Neural cell (in vitro differentiated cells): ENCODE data around the gene PMAIP1. TPM values are rescaled to one million over a fixed set of nuclear protein-coding genes. Genes with fewer than 3 reads are reported as not detected.

ENCODE experiments used
- H2AFZ ChIP-seq: fragments of 200-600, 300-800 bp; sonication (generic), shearing (Covaris generic); 2 replicates; pipeline ENCODE4 v1.6.0; 2014; ENCODE audit warnings: low read depth, mild to moderate bottlenecking, antibody characterized with exemption, low read length, moderate library complexity
- H3F3A ChIP-seq: fragments of 200-600 bp; shearing (Covaris generic); 2 replicates; pipeline ENCODE4 v1.6.1; 2016; ENCODE audit warnings: mild to moderate bottlenecking, moderate library complexity, mixed read lengths, antibody characterized with exemption, low read length; ENCODE audit not compliant: insufficient read depth, poor library complexity, severe bottlenecking
- H3K27ac ChIP-seq: fragments of 200-600, 300-800 bp; sonication (generic), shearing (Covaris generic); 2 replicates; pipeline ENCODE4 v1.5.1; 2014; ENCODE audit warnings: mild to moderate bottlenecking, low read length, moderate library complexity
- H3K27me3 ChIP-seq: fragments of 300-800, 200-600 bp; sonication (generic), shearing (Covaris generic); 2 replicates; pipeline ENCODE4 v1.6.0; 2014; ENCODE audit warnings: mild to moderate bottlenecking, low read depth, low read length, moderate library complexity; ENCODE audit not compliant: insufficient read depth
- H3K36me3 ChIP-seq: fragments of 300-800, 200-600 bp; sonication (generic), shearing (Covaris generic); 2 replicates; pipeline ENCODE4 v1.5.1; 2014; ENCODE audit warnings: mild to moderate bottlenecking, antibody characterized with exemption, low read length, moderate library complexity; ENCODE audit not compliant: insufficient read depth
- H3K4me2 ChIP-seq: fragments of 300-800, 200-600 bp; sonication (generic), shearing (Covaris generic); 2 replicates; pipeline ENCODE4 v1.6.0; 2014; ENCODE audit warnings: mild to moderate bottlenecking, low read length
- H3K4me3 ChIP-seq: fragments of 300-800, 200-600 bp; sonication (generic), shearing (Covaris generic); 2 replicates; pipeline ENCODE4 v1.5.1; 2014; ENCODE audit warnings: mild to moderate bottlenecking, low read length, moderate library complexity
- H3K79me2 ChIP-seq: fragments of 200-600 bp; shearing (Covaris generic); replicated peaks from 2 replicates; pipeline ENCODE4 v1.6.0; 2014; ENCODE audit warnings: mild to moderate bottlenecking, low read length, moderate library complexity; ENCODE audit not compliant: insufficient read depth
- H3K9ac ChIP-seq: fragments of 300-800, 200-600 bp; sonication (generic), shearing (Covaris generic); 2 replicates; pipeline ENCODE4 v1.6.1; 2016; ENCODE audit warnings: mild to moderate bottlenecking, low read length, mixed read lengths
- H3K9me2 ChIP-seq: fragments of 200-600 bp; shearing (Covaris generic); 2 replicates; pipeline ENCODE4 v1.6.1; 2016; ENCODE audit warnings: mild to moderate bottlenecking, low read length, mixed read lengths; ENCODE audit not compliant: insufficient read depth
- H3K9me3 ChIP-seq: fragments of 200-600, 300-800 bp; sonication (generic), shearing (Covaris generic); 2 replicates; pipeline ENCODE4 v1.6.1; 2016; ENCODE audit warnings: mild to moderate bottlenecking, mixed run types, low read length, moderate library complexity, mixed read lengths
- H4K20me1 ChIP-seq: fragments of 200-600 bp; shearing (Covaris generic); 2 replicates; pipeline ENCODE4 v1.6.1; 2016; ENCODE audit warnings: mild to moderate bottlenecking, mixed run types; ENCODE audit not compliant: insufficient read depth
- CTCF ChIP-seq: fragments of 450-650 bp; IDR thresholded peaks from 2 replicates; pipeline ENCODE4 v1.5.1; 2014; ENCODE audit warnings: antibody characterized with exemption, mild to moderate bottlenecking, moderate library complexity; ENCODE audit not compliant: poor library complexity, severe bottlenecking
- EP300 ChIP-seq: fragments of 450-650 bp; conservative IDR thresholded peaks from 2 replicates; pipeline ENCODE4 v1.6.1; 2014; ENCODE audit warnings: antibody characterized with exemption, mild to moderate bottlenecking, moderate library complexity; ENCODE audit not compliant: poor library complexity, severe bottlenecking
- EZH2 ChIP-seq: fragments of 200-600, 300-800 bp; shearing (Covaris generic), sonication (generic); IDR thresholded peaks from 2 replicates; pipeline ENCODE4 v1.6.1; 2014; ENCODE audit warnings: antibody characterized with exemption, low read length, borderline replicate concordance, mild to moderate bottlenecking; ENCODE audit not compliant: insufficient read depth, poor library complexity, severe bottlenecking
- MXI1 ChIP-seq: fragments of 450-650 bp; conservative IDR thresholded peaks from 2 replicates; pipeline ENCODE4 v1.6.1; 2014; ENCODE audit warnings: antibody characterized with exemption, mild to moderate bottlenecking; ENCODE audit not compliant: poor library complexity, severe bottlenecking
- POLR2AphosphoS5 ChIP-seq: IDR thresholded peaks from 2 replicates; pipeline ENCODE4 v1.6.1; 2012
- RAD21 ChIP-seq: fragments of 450-650 bp; conservative IDR thresholded peaks from 2 replicates; pipeline ENCODE4 v1.6.1; 2014; ENCODE audit warnings: antibody characterized with exemption, mild to moderate bottlenecking, moderate library complexity
- REST ChIP-seq: IDR thresholded peaks from 2 replicates; pipeline ENCODE4 v1.6.1; 2012; ENCODE audit warnings: borderline replicate concordance
- SMC3 ChIP-seq: fragments of 450-650 bp; conservative IDR thresholded peaks from 2 replicates; pipeline ENCODE4 v1.6.1; 2014; ENCODE audit warnings: antibody characterized with exemption, mild to moderate bottlenecking, moderate library complexity; ENCODE audit not compliant: poor library complexity
- TAF1 ChIP-seq: IDR thresholded peaks from 2 replicates; pipeline ENCODE4 v1.6.1; 2012; ENCODE audit warnings: low read depth
- polyA plus RNA-seq: library from polyadenylated mRNA; depleted of rRNA; stranded (reverse); fragments of >200 nt; gene quantifications from 2 replicates; pipeline ENCODE4 v1.2.3, GENCODE V29; 2014

The PMAIP1 gene
- polyA plus RNA-seq, 1 donor from 2014 or later, result 2.4 TPM

GRCh38 chr18:59865241-59865986 lies 34.4 kb upstream of the PMAIP1 start:
- no peak for TF ChIP-seq RAD21
- TF ChIP-seq POLR2AphosphoS5, result no peak
- TF ChIP-seq SMC3, result no peak
- TF ChIP-seq MXI1, result no peak
- no peak for TF ChIP-seq EP300
- no peak for TF ChIP-seq REST
- TF ChIP-seq CTCF, result no peak
- TF ChIP-seq EZH2, result no peak
- no peak for TF ChIP-seq TAF1
- H3K27me3 ChIP-seq, result no peaks in the 10 kb centered on the region
- no peak overlapping the region for H2AFZ ChIP-seq
- H3K36me3 ChIP-seq, result no peaks in the 10 kb centered on the region
- no peaks in the 10 kb centered on the region for H3K79me2 ChIP-seq
- no peak overlapping the region for H3K9ac ChIP-seq
- H3K4me3 ChIP-seq, result no peak overlapping the region
- H3F3A ChIP-seq, result no peaks in the 10 kb centered on the region
- no peaks in the 10 kb centered on the region for H3K9me3 ChIP-seq
- no peaks in the 10 kb centered on the region for H3K9me2 ChIP-seq
- no peak overlapping the region for H3K27ac ChIP-seq
- no peaks in the 10 kb centered on the region for H4K20me1 ChIP-seq
- H3K4me2 ChIP-seq, result no peak overlapping the region

GRCh38 chr18:59866551-59867269 lies 33.1 kb upstream of the PMAIP1 start:
- H3K36me3 ChIP-seq, result no peaks in the 10 kb centered on the region
- H4K20me1 ChIP-seq, result no peaks in the 10 kb centered on the region
- H3K9ac ChIP-seq, result no peak overlapping the region
- H2AFZ ChIP-seq, result no peak overlapping the region
- H3K27ac ChIP-seq, result no peak overlapping the region
- no peaks in the 10 kb centered on the region for H3F3A ChIP-seq
- H3K4me2 ChIP-seq, result no peak overlapping the region
- H3K79me2 ChIP-seq, result no peaks in the 10 kb centered on the region
- no peaks in the 10 kb centered on the region for H3K9me2 ChIP-seq
- TF ChIP-seq MXI1, result no peak
- no peak for TF ChIP-seq CTCF
- no peak for TF ChIP-seq TAF1
- no peak overlapping the region for H3K4me3 ChIP-seq
- H3K27me3 ChIP-seq, result no peaks in the 10 kb centered on the region
- H3K9me3 ChIP-seq, result no peaks in the 10 kb centered on the region
